HFFc6 (cell line): ENCODE measurements around the gene GINS3. TPM values are rescaled to one million over a fixed set of nuclear protein-coding genes. Genes with fewer than 3 reads are reported as not detected.
A peak's percentile ranks its signal among the peaks of the same experiment; 100 is the strongest.

Experiments used
- DNase-seq: peaks from one replicate; pipeline ENCODE4 v3.0.0-alpha.2; 2018
- H3K27ac Mint-ChIP-seq: 2 replicates; pipeline ENCODE4 v1.8.0; 2020; ENCODE audit warnings: mild to moderate bottlenecking, mixed read lengths
- H3K27me3 Mint-ChIP-seq: 2 replicates; pipeline ENCODE4 v1.8.0; 2021; ENCODE audit warnings: mild to moderate bottlenecking, moderate library complexity, mixed read lengths; ENCODE audit not compliant: insufficient read depth
- H3K36me3 Mint-ChIP-seq: 2 replicates; pipeline ENCODE4 v1.8.0; 2021; ENCODE audit warnings: low read depth, mixed read lengths
- H3K4me1 Mint-ChIP-seq: 2 replicates; pipeline ENCODE4 v1.8.0; 2020; ENCODE audit warnings: low read depth, mixed read lengths
- H3K4me3 Mint-ChIP-seq: 2 replicates; pipeline ENCODE4 v1.8.0; 2020; ENCODE audit warnings: mild to moderate bottlenecking, moderate library complexity, mixed read lengths
- H3K9me3 Mint-ChIP-seq: 2 replicates; pipeline ENCODE4 v1.8.0; 2020; ENCODE audit warnings: mild to moderate bottlenecking, mixed read lengths
- long read RNA-seq: library from polyadenylated mRNA; unstranded; transcript quantifications from one replicate; pipeline ENCODE4 v2.0.0, GENCODE V29; 2019
- total RNA-seq, 6 experiments: library from RNA; stranded (reverse); fragmentation: NEBNext Ultra II Directional; extraction: Animal tissue kit (Norgen Biotek cat#: 25700); gene quantifications; 2 replicates in 1 of 6; 3 replicates in 5 of 6; pipeline ENCODE4 v1.2.3, GENCODE V29; 2021
- TF ChIP-seq, protein P1 (sequence below): fragments of 200-600 bp; sonication (generic); IDR thresholded peaks from 2 replicates; pipeline ENCODE4 v1.5.0; 2021; ENCODE audit warnings: antibody characterized with exemption, mild to moderate bottlenecking

GINS3 gene
- 1 to 10 TPM; 3.0 to 6.4 (median 5.9) TPM for total RNA-seq
- long read RNA-seq, partial matches to known transcripts = 0 of 7 reads
- long read RNA-seq, other reads (novel, unspliced or antisense) = 0 of 7 reads

- Mint-ChIP-seq H3K27me3 (peaks cover 2% of the 10 kb centered on the region), H3K36me3 (no peaks in the 10 kb centered on the region), H3K4me1 (peaks cover 10% of the 10 kb centered on the region), H3K9me3 (no peaks in the 10 kb centered on the region), H3K27ac (peak within 1 kb of the TSS; percentile 92), H3K4me3 (peak within 1 kb of the TSS; percentile 99)
- DNase-seq = peak; percentile 83
- TF ChIP-seq, protein P1, sequence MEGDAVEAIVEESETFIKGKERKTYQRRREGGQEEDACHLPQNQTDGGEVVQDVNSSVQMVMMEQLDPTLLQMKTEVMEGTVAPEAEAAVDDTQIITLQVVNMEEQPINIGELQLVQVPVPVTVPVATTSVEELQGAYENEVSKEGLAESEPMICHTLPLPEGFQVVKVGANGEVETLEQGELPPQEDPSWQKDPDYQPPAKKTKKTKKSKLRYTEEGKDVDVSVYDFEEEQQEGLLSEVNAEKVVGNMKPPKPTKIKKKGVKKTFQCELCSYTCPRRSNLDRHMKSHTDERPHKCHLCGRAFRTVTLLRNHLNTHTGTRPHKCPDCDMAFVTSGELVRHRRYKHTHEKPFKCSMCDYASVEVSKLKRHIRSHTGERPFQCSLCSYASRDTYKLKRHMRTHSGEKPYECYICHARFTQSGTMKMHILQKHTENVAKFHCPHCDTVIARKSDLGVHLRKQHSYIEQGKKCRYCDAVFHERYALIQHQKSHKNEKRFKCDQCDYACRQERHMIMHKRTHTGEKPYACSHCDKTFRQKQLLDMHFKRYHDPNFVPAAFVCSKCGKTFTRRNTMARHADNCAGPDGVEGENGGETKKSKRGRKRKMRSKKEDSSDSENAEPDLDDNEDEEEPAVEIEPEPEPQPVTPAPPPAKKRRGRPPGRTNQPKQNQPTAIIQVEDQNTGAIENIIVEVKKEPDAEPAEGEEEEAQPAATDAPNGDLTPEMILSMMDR = no peak
These were observed at the start of gene GINS3 for GRCh38 chr16:58392215-58393137. GINS3 (plus strand) TSS chr16:58392471; CDS start chr16:58392602, 131 bp downstream.

- Mint-ChIP-seq H3K27ac (no peak overlapping the region), H3K4me3 (no peak overlapping the region), H3K36me3 (no peaks in the 10 kb centered on the region), H3K4me1 (peaks cover 1% of the 10 kb centered on the region; the same call in 1 of the 2 replicates), H3K9me3 (no peaks in the 10 kb centered on the region), H3K27me3 (peaks cover 12% of the 10 kb centered on the region)
- no peak for DNase-seq
- TF ChIP-seq, protein P1 = no peak
These were observed 48.7 kb upstream of the GINS3 start for GRCh38 chr16:58343562-58343961.

GRCh38 chr16:58345574-58346354 is 46.5 kb upstream of the GINS3 start:
- no peak overlapping the region for H3K4me3 Mint-ChIP-seq
- no peak for DNase-seq
- H3K9me3 Mint-ChIP-seq = no peaks in the 10 kb centered on the region
- peaks cover 10% of the 10 kb centered on the region; the same call in 1 of the 2 replicates for H3K4me1 Mint-ChIP-seq
- H3K36me3 Mint-ChIP-seq = no peaks in the 10 kb centered on the region
- TF ChIP-seq, protein P1 = peak; percentile 70
- H3K27me3 Mint-ChIP-seq = peaks cover 15% of the 10 kb centered on the region
- H3K27ac Mint-ChIP-seq = no peak overlapping the region

GRCh38 chr16:58346831-58347371 is 45.4 kb upstream of the GINS3 start:
- H3K27ac Mint-ChIP-seq = no peak overlapping the region
- DNase-seq = no peak

More at GRCh38 chr16:58346831-58347371, 45.4 kb upstream of the GINS3 start:
- peaks cover 3% of the 10 kb centered on the region; the same call in 1 of the 2 replicates for H3K9me3 Mint-ChIP-seq
- H3K4me3 Mint-ChIP-seq = no peak overlapping the region
- peaks cover 10% of the 10 kb centered on the region; the same call in 1 of the 2 replicates for H3K4me1 Mint-ChIP-seq
- H3K27me3 Mint-ChIP-seq = peaks cover 16% of the 10 kb centered on the region
- no peaks in the 10 kb centered on the region for H3K36me3 Mint-ChIP-seq
- TF ChIP-seq, protein P1 = no peak
